GM19324 (cell line): ENCODE results near the gene ZNF512B.
"Not testable (repeated sequence)": the region's sequence is repeated elsewhere in the genome, so short reads cannot be mapped to it uniquely, and the experiment has no call there.

Experiments used
- ATAC-seq: cut with Tn5 transposase; IDR thresholded peaks from one replicate; pipeline ENCODE4 v1.9.1; 2021; ENCODE audit warnings: mild to moderate bottlenecking, moderate library complexity; ENCODE audit not compliant: unreplicated experiment, low FRiP score

ZNF512B gene

DNA sequence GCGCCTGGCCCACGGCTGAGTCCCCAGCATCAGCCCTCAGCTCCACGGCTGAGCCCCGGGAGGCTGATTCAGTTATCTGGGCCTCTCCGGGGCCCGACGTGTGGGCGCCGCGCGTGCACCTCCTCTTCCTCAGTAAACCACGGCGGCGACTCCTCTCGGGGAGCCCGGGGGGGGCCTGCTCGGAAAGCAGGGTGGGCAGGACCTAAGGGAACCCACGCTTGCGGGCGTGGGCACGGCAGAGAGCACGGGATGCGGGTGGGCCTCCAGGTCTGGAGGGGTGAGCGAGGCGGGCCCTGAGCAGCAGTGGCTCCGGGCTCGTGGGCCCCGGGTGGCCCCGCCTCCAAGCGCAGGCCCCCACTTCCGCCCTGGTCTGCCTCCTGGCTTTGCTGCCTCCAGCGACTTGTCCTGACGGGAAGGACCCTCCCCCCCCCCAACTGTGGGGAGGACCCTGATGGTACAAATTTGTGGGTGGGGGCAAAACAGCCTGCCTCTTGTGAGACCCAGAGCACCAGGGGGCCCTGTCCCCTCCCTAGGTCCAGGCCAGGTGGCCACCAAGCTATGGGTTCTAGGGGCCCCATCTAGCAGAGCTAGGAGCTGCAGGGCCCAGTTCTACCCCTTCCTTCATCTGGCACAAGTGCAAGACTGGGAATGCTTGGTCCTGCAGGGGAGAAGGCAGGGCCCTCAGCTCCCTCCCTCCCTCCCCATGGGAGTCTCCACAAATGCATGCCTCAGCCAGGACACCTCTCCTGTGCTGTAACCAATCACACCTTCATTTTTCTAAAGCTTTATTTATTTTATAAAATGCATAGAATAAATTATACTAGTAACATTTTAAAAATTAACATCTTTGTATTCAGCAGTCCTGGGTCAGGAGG lies 30.4 kb downstream of the ZNF512B start:
- ATAC-seq, result no peak

DNA sequence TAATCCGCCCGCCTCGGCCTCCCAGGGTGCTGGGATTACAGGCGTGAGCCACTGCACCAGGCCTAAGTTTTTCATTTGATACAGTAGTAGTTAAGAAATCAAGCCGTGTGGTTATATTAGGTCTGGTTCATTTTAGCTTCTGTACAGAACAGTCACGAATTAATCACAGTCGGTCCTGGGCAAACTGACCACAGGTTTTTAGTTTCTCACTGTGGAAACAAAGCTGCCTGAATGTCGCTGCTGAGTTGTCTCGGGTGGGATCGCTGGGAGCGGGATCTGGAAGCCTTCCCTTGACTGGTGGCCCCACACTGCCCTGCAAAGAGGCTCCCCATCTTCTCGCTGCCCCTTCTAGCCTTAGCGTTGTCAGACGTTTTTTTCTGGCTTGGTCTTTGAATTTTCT lies 32.1 kb downstream of the ZNF512B start:
- ATAC-seq, result no peak

DNA sequence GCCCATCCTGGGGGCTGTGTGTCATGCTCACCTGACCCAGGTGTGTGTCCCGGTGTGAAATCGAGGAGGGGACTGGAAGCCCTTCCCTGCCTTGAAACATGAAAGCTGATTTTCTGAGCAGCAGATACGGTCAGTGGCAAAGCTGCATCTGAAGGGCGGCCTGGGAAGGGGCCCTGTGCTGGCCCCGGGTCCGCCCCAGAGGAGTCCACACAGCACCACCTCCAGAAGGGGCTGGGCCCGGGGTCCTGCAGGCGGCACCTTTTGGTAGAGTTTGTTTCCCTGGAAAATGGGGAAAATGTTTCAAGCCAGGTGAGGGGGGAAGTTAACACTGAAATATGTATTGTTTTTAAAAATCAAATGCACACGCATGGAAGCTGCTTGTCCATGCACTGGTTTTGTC lies 34.3 kb downstream of the ZNF512B start:
- ATAC-seq, result no peak

DNA sequence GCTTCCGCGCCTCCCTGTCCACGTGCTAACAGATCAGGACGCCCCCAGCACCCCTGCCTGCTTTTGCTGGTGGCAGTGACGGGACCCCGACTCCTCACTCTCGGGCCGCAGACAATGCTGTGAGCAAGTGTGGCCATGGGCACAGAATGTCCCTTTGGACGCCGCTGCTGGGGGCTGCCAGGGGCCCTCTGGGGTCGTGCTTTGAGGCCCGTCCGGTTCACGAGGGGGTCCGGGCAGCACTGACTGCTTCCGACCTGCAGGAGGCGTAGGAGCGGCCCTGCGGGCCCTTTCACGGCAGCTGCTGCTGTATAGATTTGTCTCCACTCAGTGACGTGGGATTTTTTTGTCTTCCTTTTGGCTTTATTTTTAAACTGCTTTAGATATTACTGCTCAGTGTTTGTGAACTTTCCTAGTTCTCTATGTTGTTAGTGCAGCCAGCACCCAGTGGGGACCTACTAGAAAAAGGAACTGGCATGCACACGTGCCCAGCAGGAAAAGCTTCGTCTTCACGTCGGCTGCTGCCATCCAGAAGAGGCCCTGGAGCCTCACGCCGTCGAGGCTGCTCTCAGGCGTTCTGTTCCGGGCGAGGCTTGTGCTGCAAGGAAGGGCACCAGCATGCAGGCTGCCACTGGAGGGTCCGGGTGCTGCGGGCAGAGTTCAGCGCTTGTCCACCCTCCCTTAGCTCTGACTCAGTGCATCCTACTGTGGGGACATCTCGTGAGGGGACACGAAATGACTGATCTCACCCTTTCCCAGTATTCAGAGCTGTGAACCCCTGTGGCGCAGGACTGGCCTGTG lies 35.3 kb downstream of the ZNF512B start:
- no peak for ATAC-seq

DNA sequence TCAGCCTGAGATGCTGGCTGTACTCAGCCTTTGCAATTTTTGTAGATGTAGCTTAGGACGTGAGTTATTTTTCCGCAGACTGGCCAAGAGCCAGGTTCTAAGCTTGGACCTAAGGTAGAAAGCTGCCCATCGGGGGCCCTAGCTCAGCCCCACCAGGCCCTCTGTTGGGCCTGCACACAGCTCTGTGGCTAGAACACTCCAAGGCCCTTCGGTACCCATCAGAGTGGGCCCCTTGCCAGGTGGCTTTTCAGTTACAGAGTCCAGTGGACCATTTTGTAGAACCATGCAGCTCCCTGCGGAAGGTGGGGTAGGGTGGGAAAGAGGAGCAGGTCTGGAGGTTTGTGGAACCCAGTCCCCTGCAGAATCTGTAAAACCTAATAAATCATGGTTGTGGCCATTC lies 36.1 kb downstream of the ZNF512B start:
- ATAC-seq, result no peak

DNA sequence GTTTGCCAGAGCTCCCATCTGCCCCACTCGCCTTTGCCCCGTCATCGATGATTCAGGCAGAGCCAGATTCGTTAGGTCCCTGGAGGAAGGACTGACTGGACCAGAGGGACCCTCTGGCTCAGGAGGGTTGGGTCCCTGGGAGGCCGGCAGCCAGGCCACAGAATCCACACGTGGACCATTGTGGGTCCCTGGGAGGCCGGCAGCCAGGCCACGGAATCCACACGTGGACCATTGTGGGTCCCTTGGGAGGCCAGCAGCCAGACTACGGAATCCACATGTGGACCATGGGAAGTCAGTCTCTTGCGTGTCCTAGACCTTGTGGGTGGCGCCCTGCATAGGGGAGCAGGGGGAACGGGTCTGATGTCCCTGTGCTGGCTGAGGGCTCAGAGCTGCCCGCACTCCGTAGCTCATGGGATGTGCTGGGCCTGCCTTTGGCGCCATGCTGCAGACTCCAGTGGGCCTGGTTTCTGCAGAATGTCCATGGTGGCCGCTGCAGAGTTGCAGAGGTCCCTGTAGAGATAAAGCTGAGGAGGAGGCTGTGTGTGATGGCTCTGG lies 37.0 kb downstream of the ZNF512B start:
- no peak for ATAC-seq

DNA sequence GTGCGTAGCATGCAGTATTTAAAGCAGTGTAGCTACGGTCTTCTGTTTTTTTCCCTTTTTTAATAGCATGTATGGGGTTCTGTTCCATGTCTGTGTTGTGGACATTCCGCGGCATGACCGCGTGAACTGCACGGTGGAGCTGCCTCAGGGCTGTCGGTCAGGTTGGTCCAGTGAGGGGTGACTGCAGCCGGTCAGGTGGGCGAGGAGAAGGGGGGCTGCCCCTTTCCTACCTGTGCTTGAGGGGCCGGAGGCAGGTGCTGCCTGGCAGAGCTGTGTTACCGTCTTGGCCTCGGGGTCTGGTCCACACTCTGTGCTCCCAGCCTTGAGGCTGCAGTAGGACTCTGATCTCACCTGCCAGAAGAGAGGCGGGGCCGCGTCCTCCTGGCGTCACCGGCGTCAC lies 38.0 kb downstream of the ZNF512B start:
- no peak for ATAC-seq

DNA sequence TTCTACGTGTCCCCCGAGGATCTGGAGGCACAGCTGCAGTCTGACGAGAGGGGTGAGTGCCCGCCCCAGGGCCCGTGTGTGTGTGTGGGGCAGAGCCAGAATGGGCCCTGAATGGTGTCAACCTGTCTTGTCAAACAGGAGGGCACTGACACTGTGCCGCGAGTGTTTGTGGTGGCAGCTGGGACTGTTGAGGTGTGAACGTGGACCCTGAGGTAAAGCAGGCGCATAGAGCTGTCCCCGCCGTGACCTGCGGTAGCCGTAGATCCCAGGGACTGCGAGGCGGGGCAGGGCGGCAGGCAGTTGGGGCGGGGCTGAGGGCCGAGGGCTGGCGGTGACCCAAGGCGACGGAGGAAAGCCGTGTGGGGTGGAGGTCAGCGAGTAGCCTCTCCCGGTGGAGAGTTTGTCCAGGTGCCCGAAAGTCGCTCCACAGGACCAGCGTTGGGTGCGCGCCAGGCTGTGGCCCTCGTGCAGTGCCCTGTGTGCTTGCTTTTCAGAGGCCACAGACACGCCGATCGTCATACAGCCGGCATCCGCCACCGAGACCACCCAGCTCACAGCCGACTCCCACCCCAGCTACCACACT lies 38.7 kb downstream of the ZNF512B start:
- ATAC-seq, result no peak

DNA sequence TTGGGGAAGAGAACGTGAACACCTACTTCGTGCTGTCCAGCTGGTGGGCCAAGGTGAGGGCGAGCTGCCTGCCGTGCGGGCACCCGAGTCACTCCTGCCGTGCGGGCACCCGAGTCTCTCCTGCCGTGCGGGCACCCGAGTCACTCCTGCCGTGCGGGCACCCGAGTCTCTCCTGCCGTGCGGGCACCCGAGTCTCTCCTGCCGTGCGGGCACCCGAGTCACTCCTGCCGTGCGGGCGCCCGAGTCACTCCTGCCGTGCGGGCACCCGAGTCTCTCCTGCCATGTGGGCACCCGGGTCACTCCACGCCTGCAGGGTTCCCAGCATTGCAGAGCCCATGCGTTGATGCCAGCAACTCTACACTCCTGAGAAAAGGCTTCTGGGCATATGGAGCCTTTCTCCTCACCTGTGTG lies 40.3 kb downstream of the ZNF512B start:
- ATAC-seq, result not testable (repeated sequence)

DNA sequence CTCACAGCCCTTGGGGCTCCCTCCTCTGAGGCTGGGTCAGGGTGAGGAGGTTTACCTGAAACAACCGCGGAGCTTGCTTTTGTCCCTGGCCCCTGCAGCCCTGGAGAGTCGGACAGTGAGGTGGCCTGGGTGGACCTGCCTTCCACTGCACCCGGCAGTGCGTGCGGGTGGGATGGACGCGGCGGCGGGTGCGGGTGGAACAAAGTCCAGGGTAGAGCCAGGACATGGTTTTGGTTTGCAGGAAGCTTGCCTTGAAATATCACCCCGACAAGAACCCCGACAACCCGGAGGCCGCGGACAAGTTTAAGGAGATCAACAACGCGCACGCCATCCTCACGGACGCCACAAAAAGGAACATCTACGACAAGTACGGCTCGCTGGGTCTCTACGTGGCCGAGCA lies 40.7 kb downstream of the ZNF512B start:
- no peak for ATAC-seq

DNA sequence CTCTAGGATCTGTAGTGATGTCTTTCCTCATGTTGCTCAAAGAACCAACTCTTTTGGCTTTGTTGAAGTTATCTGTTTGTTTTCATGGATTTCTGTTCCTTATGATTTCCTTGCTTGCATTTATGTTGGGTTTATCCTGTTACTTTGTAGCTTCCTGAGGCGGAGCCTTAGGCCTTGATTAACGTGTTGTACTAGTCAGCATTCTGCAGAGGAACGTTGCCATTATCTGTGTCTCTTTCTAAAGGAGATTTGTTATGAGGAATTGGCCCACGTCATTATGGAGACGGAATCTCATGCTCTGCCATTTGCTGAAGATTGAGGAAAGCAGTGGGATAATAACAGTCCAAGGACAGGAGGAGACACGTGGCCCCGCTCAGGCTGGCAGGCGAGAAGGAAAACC lies 43.4 kb downstream of the ZNF512B start:
- no peak for ATAC-seq

DNA sequence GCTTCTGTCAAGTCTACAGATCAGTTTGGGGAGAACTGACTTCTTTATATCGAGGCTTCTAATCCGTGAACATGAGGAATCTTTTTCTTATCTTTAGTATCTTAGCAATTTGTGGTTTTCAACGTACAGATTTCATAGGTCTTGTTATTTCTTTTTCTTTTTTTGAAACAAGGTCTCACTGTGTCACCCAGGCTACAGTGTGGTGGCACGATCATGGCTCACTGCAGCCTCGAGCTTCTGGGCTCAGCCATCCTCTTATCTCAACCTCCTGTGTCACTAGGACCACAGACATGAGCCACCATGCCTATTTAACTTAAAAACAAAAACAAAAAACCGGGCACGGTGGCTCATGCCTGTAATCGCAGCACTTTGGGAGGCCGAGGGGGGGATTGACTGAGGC lies 45.5 kb downstream of the ZNF512B start:
- no peak for ATAC-seq

DNA sequence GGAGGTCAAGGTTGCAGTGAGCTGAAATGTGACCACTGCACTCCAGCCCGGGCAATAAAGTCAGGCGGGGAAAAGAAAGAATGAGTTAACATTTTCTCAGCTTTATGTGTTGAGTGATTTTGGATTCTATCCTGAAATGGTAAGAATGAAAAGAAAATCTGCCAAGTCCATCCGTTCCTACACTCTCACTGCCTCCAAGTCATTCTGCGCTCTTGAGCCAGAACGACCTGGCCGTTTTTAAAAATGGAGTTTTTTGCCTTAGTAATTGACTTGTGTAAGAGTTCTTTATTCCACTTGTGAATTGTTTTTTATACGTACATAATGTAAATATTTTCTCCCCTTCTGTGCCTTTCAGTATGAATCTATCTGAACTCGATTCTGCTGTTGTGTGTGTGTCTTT lies 46.1 kb downstream of the ZNF512B start:
- ATAC-seq, result no peak

DNA sequence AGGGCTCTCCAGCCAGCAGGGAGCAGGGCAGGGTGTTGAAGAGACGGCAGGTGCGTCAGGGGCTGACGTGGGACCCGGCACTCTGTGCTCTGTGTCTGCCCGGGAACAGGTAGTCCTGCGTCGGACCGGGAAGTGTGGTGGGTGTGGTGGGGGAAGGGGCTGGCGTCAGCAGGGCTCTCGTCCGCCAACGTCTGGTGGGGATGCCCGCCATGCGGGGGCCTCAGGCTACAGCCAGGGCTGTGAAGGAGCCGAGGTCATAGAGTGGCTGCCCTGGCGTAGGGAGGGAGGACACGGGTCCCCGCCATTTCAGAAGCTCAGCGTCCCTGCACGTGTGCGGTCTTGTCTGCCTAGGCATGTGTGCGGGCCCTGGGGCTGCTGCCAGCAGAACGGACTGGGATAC lies 49.5 kb downstream of the ZNF512B start:
- ATAC-seq, result no peak

DNA sequence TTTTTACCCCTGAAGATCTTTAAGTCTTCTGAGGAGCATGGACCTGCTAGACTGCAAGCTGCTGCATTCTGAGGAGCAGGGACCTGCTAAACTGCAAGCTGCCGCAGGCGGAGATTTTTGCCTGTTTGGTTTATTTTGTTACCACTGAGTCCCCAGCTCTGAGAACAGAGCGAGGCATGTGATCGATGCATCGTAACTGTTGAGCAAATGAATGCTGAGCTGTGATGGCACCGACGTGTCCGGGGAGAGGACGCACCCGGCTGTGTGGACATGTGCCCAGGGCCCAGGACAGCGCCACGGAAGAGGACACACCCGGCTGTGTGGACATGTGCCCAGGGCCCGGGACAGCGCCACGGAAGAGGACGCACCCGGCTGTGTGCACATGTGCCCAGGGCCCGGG lies 50.6 kb downstream of the ZNF512B start:
- no peak for ATAC-seq

DNA sequence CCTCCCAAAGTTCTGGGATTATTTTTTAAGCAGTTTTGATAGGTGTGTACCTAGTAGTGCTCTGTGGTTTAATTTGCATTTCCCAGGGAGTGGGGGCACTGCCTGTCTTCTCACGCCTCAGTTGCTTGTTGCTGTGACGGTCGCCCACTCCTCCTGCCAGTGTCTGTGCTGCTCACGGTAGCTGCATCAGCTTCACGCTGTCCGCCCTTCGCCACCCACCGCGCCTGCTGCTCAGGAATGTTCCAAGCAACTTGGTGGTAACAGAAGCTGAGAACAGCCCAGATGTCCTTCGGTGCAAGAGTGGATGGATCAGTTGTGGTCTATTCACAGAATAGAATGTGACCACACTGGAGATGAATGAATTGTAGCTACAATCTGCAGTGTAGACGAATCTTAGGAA lies 51.9 kb downstream of the ZNF512B start:
- ATAC-seq, result no peak

DNA sequence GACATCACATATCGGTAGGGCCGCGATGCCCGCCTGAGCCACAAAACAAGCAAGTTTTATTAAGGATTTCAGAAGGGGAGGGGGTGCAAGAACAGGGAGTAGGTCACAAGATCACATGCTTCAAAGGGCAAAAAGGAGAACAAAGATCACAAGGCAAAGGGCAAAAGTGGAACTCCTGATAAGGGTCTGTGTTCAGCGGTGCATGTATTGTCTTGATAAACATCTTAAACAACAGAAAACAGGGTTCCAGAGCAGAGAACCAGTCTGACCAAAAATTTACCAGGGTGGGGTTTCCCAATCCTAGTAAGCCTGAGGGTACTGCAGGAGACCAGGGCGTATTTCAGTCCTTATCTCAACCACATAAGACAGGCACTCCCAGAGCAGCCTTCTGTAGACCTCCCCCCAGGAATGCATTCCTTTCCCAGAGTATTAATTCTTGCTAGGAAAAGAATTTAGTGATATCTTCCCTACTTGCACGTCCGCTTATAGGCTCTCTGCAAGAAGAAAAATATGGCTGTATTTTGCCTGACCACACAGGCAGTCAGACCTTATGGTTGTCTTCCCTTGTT lies 53.3 kb downstream of the ZNF512B start:
- not testable (repeated sequence) for ATAC-seq

DNA sequence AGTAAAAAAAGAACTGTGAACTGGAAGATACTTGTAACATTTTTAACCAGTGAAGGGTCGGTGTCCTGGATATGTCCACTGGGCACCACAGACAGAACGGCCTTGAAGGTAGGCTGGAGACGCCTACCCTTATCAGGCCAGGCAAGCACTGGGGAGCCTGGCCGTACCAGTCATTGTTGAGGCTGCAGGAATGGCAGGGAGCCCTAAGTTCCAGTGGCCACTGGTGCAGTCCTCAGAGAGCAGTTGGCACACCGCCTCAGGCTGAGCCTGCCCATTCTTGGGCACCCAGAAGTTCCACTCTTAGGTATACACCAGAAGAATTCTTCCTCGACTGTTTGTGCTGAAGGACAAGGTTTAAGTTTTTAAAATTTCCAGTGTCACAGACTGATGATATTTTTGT lies 54.3 kb downstream of the ZNF512B start:
- no peak for ATAC-seq

DNA sequence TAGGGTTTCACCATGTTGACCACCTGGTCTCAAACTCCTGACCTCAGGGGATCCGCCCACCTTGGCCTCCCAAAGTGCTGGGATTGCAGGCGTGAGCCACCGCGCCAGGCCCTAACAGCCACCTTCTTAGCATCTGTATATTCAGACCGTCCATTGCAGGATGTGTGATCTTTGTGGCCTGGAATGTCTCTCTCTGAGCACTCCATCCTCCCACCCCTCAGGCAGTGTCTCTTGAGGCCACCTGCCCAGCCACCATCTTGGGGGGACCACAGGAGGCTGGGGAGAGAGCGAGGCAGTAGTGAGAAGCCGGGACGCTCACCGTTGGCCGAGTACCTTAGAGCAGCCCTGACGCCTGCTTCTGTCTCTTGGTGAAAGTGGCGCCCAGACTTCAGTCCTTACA lies 56.0 kb downstream of the ZNF512B start:
- ATAC-seq, result no peak

DNA sequence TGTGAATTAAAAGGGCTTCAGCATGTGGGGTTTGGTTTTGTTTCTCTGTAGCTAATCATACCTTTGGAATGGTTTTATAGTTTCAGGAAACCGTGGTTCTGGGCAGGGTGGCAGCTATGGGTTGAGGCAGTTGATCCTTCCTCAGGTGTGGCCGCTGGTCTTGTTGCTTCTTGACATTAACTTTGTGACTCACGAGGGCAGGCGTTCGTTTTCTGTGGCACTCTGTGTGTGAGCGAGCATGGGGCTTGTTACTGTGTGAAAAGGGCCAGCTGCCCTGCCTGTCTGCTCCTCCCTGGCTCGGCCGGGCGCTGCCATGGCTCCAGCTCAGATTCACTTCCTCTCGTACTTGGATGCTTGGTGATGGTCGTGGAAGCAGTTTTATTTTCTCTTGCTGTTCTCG lies 58.6 kb downstream of the ZNF512B start:
- ATAC-seq, result no peak
